ENCODE data around the gene PTGIS. TPM values are rescaled to one million over a fixed set of nuclear protein-coding genes. Genes with fewer than 3 reads are reported as not detected.
"Not testable (repeated sequence)": the region's sequence is repeated elsewhere in the genome, so short reads cannot be mapped to it uniquely, and the experiment has no call there.

Gene PTGIS
- total RNA-seq, 6 experiments from 2014 or later = 9.0 to 30.5 (median 13.7) TPM

- H3K9me3 ChIP-seq = no peaks in the 10 kb centered on the region
- no peak for DNase-seq
- TF ChIP-seq, protein P1, sequence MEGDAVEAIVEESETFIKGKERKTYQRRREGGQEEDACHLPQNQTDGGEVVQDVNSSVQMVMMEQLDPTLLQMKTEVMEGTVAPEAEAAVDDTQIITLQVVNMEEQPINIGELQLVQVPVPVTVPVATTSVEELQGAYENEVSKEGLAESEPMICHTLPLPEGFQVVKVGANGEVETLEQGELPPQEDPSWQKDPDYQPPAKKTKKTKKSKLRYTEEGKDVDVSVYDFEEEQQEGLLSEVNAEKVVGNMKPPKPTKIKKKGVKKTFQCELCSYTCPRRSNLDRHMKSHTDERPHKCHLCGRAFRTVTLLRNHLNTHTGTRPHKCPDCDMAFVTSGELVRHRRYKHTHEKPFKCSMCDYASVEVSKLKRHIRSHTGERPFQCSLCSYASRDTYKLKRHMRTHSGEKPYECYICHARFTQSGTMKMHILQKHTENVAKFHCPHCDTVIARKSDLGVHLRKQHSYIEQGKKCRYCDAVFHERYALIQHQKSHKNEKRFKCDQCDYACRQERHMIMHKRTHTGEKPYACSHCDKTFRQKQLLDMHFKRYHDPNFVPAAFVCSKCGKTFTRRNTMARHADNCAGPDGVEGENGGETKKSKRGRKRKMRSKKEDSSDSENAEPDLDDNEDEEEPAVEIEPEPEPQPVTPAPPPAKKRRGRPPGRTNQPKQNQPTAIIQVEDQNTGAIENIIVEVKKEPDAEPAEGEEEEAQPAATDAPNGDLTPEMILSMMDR (IDR thresholded peaks at IDR 0.05) = no peak
- no peaks in the 10 kb centered on the region for H3K36me3 ChIP-seq
- H3K4me1 ChIP-seq = peaks cover 0 to 32% (median 7%) of the 10 kb centered on the region in 4 donors
- WGBS (ENCODE audit: insufficient coverage, low coverage, low lambda C conversion rate, missing lambda C conversion rate) = 49% methylated on average over 11 of the region's 13 CpGs
- no peaks in the 10 kb centered on the region for H3K27me3 ChIP-seq
- intact Hi-C loops (cut with DNase I) = loop anchor here (5.0 to 10.0 kb wide), 4 partner anchors 70 to 230 kb away; no protein-coding TSS in a partner anchor
- ATAC-seq = peak in 2 of 4 donors; percentile 3 to 12
- no peak overlapping the region for H3K4me3 ChIP-seq
- H3K27ac ChIP-seq = peak overlapping the region in 1 of 3 donors; percentile 24
Measured at GRCh38 chr20:49614338-49615050, 46.6 kb upstream of the PTGIS start.

GRCh38 chr20:49612127-49612738, 44.3 kb upstream of the PTGIS start:
- ATAC-seq (no peak), DNase-seq (peak; percentile 56 to 65 (median 64))
- Histone ChIP-seq H3K36me3 (no peaks in the 10 kb centered on the region), H3K4me1 (peaks cover 0 to 32% (median 7%) of the 10 kb centered on the region in 4 donors), H3K27me3 (no peaks in the 10 kb centered on the region), H3K4me3 (no peak overlapping the region), H3K27ac (no peak overlapping the region), H3K9me3 (no peaks in the 10 kb centered on the region)
- TF ChIP-seq POLR2A (IDR thresholded peaks at IDR 0.05) = no peak
- TF ChIP-seq, protein P1 (IDR thresholded peaks at IDR 0.05) = no peak
- intact Hi-C loops (cut with DNase I) = loop anchor here (5.0 to 10.0 kb wide), 4 partner anchors 73 to 233 kb away; no protein-coding TSS in a partner anchor
- WGBS (ENCODE audit: insufficient coverage, low coverage, low lambda C conversion rate, missing lambda C conversion rate) = 73% methylated on average over 4 of the region's 6 CpGs

GRCh38 chr20:49611539-49612126, 43.7 kb upstream of the PTGIS start:
- intact Hi-C loops (cut with DNase I) = loop anchor here (2.0 to 10.0 kb wide), 5 partner anchors 69 to 233 kb away; no protein-coding TSS in a partner anchor

GRCh38 chr20:49610691-49611538, 43.0 kb upstream of the PTGIS start:
- DNase-seq (peak; percentile 84 to 87 (median 85)), ATAC-seq (peak; percentile 71 to 75 (median 73))
- H3K27me3 ChIP-seq = no peaks in the 10 kb centered on the region
- H3K4me3 ChIP-seq = peak overlapping the region in 2 of 3 donors; percentile 26 to 28
- H3K9me3 ChIP-seq = no peaks in the 10 kb centered on the region
- 52% methylated on average over 9 of the region's 48 CpGs for WGBS (ENCODE audit: insufficient coverage, low coverage, low lambda C conversion rate, missing lambda C conversion rate)
- H3K27ac ChIP-seq = no peak overlapping the region
- no peaks in the 10 kb centered on the region for H3K36me3 ChIP-seq
- TF ChIP-seq, protein P1 (IDR thresholded peaks at IDR 0.05) = peak; percentile 98 to 100 (median 98)
- TF ChIP-seq POLR2A (IDR thresholded peaks at IDR 0.05) = no peak
- H3K4me1 ChIP-seq = peaks cover 0 to 26% (median 4%) of the 10 kb centered on the region in 4 donors
- intact Hi-C loops (cut with DNase I) = loop anchor here (2.0 to 10.0 kb wide), 5 partner anchors 68 to 234 kb away; no protein-coding TSS in a partner anchor

More at GRCh38 chr20:49611539-49612126, 43.7 kb upstream of the PTGIS start:
- not testable (repeated sequence) for H3K27me3 ChIP-seq, DNase-seq, H3K36me3 ChIP-seq, H3K27ac ChIP-seq, ATAC-seq, H3K9me3 ChIP-seq
- 58% methylated on average over 5 of the region's 6 CpGs for WGBS (ENCODE audit: insufficient coverage, low coverage, low lambda C conversion rate, missing lambda C conversion rate)
- peaks cover 0 to 32% (median 7%) of the 10 kb centered on the region in 4 donors for H3K4me1 ChIP-seq
- H3K4me3 ChIP-seq = peak overlapping the region in 2 of 3 donors; percentile 26 to 28

All from right lobe of liver (tissue), 6 donors.